ENCODE data around the gene PLSCR2.

The PLSCR2 gene

DNA sequence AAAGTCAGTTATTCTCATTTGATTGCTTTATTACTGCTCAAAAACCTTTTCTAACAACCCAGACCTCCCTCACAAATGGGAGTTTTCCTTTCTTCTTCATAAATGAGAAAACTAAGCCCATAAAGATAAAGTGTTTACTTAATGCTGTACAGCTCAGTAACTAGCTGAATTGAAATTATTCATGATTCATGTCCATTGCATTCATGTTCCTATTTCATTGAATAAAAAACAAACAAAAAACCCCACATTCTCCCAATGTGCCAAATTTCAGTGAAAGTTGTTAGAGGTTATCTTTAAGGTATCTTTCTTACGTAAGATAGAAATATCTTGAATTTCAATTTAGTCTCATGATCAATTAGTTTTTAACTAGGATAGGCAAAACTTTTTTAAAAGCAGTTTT lies 2.8 kb downstream of the PLSCR2 start:
- no peaks in the 10 kb centered on the region for H3K79me2 ChIP-seq (ENCODE audit: insufficient read depth, low read depth)
- H3K4me3 ChIP-seq (IDR thresholded peaks at IDR 0.05; ENCODE audit: insufficient read depth, low read depth, low read length): no peak overlapping the region
- H3K9ac ChIP-seq: no peak overlapping the region
- no peaks in the 10 kb centered on the region for H3K36me3 ChIP-seq (ENCODE audit: insufficient read depth)
- TF ChIP-seq, protein P1, sequence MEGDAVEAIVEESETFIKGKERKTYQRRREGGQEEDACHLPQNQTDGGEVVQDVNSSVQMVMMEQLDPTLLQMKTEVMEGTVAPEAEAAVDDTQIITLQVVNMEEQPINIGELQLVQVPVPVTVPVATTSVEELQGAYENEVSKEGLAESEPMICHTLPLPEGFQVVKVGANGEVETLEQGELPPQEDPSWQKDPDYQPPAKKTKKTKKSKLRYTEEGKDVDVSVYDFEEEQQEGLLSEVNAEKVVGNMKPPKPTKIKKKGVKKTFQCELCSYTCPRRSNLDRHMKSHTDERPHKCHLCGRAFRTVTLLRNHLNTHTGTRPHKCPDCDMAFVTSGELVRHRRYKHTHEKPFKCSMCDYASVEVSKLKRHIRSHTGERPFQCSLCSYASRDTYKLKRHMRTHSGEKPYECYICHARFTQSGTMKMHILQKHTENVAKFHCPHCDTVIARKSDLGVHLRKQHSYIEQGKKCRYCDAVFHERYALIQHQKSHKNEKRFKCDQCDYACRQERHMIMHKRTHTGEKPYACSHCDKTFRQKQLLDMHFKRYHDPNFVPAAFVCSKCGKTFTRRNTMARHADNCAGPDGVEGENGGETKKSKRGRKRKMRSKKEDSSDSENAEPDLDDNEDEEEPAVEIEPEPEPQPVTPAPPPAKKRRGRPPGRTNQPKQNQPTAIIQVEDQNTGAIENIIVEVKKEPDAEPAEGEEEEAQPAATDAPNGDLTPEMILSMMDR (conservative IDR thresholded peaks at IDR 0.05; ENCODE audit: low read depth, low read length): no peak
- H4K20me1 ChIP-seq (ENCODE audit: insufficient read depth): no peaks in the 10 kb centered on the region
- no peak overlapping the region for H2AFZ ChIP-seq (ENCODE audit: low read depth)
- no peak overlapping the region for H3K4me2 ChIP-seq
- no peaks in the 10 kb centered on the region for H3K27me3 ChIP-seq (ENCODE audit: insufficient read depth, low read depth)
- no peak overlapping the region for H3K27ac ChIP-seq
- peaks cover 12% of the 10 kb centered on the region for H3K4me1 ChIP-seq (ENCODE audit: low read depth, poor library complexity, severe bottlenecking)

DNA sequence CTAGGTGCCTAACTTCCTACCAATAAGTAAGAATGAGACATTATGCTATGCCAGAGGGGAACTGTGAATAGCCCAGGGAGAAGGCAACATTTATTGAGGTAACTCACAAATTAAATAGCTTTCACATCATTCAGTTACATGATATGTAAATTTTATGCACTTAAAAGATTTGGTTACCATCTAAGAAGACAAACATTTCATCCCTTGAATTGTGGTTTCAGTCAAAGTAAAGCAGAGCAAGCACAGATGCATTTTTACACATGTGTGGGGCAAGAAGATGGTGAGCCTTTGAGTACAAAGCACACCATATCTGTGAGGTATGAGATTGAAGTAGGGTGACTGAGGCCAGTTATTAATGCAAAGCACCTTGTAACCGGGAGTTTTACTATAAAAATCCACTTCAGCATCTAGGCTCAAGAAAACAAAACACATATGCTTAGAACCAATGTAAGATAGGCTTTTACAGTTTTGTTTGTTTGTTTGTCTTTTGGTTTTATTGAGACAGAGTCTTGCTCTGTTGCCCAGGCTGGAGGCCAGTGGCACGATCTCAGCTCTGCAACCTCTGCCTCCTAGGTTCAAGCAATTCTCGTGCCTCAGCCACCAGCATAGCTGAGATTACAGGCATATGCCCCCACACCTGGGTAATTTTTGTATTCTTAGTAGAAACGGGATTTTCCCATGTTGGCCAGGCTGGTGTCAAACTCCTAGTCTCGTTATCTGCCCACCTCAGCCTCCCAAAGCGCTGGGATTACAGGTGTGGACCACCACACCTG lies 3.5 kb downstream of the PLSCR2 start:
- Histone ChIP-seq H3K4me2 (no peak overlapping the region), H3K4me3 (IDR thresholded peaks at IDR 0.05; ENCODE audit: insufficient read depth, low read depth, low read length) (no peak overlapping the region), H3K9ac (no peak overlapping the region), H3K79me2 (ENCODE audit: insufficient read depth, low read depth) (no peaks in the 10 kb centered on the region), H3K4me1 (ENCODE audit: low read depth, poor library complexity, severe bottlenecking) (peaks cover 12% of the 10 kb centered on the region), H2AFZ (ENCODE audit: low read depth) (no peak overlapping the region), H3K27me3 (ENCODE audit: insufficient read depth, low read depth) (no peaks in the 10 kb centered on the region), H4K20me1 (ENCODE audit: insufficient read depth) (no peaks in the 10 kb centered on the region), H3K36me3 (ENCODE audit: insufficient read depth) (no peaks in the 10 kb centered on the region), H3K27ac (no peak overlapping the region)
- TF ChIP-seq, protein P1 (conservative IDR thresholded peaks at IDR 0.05; ENCODE audit: low read depth, low read length): no peak

DNA sequence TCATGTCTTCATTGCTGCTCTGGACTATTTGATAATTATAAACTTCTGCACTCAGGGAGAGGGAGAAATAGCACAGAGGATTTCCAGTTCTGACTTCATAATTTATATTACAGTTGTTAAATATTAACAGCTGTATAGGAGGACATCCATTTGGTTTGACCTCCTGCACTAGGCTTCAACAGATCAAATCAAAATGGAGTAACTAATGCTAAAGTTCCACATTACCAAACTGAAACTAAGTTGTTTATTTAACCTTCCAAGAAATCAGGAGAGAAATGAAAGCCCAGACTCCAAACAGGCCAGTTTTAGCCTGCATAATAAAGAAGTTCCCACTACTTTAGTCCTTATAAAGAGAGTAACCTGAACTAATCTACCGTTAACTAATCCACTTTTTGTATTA lies 4.6 kb downstream of the PLSCR2 start:
- Histone ChIP-seq H2AFZ (ENCODE audit: low read depth) (no peak overlapping the region), H3K4me3 (IDR thresholded peaks at IDR 0.05; ENCODE audit: insufficient read depth, low read depth, low read length) (no peak overlapping the region), H3K36me3 (ENCODE audit: insufficient read depth) (no peaks in the 10 kb centered on the region), H3K4me2 (no peak overlapping the region), H3K9ac (no peak overlapping the region), H3K27me3 (ENCODE audit: insufficient read depth, low read depth) (no peaks in the 10 kb centered on the region), H3K79me2 (ENCODE audit: insufficient read depth, low read depth) (no peaks in the 10 kb centered on the region), H4K20me1 (ENCODE audit: insufficient read depth) (no peaks in the 10 kb centered on the region), H3K27ac (no peak overlapping the region), H3K4me1 (ENCODE audit: low read depth, poor library complexity, severe bottlenecking) (peaks cover 9% of the 10 kb centered on the region)
- TF ChIP-seq, protein P1 (conservative IDR thresholded peaks at IDR 0.05; ENCODE audit: low read depth, low read length): no peak

DNA sequence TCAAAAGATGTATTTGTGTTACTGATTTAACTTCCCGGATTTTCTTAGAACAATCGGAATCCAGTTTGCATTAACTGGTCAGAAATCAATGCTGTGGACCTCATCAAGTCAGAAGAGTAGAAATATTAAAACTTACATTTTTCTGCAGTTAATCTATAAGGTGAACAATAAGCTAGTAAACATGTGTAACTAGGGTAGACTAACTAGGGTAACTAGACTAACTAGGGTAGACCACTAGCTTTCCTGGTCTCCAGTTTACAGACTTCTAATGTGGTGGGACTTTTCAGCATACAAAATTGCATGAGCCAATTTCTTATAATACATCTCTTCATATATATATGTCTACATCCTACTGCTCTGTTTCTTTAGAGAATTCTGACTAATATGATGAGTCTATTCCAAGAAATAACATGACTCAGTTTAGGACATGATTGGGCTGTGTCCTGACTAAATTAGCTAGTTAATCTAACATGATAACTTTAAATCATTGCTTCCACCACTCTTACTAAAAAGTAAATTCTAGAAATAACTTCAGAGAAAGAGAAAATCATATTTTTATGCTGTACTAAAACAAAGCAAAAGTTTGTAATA lies 5.3 kb downstream of the PLSCR2 start:
- no peaks in the 10 kb centered on the region for H4K20me1 ChIP-seq (ENCODE audit: insufficient read depth)
- H3K4me3 ChIP-seq (IDR thresholded peaks at IDR 0.05; ENCODE audit: insufficient read depth, low read depth, low read length): no peak overlapping the region
- H3K27ac ChIP-seq: no peak overlapping the region
- H3K27me3 ChIP-seq (ENCODE audit: insufficient read depth, low read depth): no peaks in the 10 kb centered on the region
- H2AFZ ChIP-seq (ENCODE audit: low read depth): no peak overlapping the region
- TF ChIP-seq, protein P1 (conservative IDR thresholded peaks at IDR 0.05; ENCODE audit: low read depth, low read length): no peak
- no peak overlapping the region for H3K4me2 ChIP-seq
- no peak overlapping the region for H3K9ac ChIP-seq
- peaks cover 9% of the 10 kb centered on the region for H3K4me1 ChIP-seq (ENCODE audit: low read depth, poor library complexity, severe bottlenecking)
- H3K36me3 ChIP-seq (ENCODE audit: insufficient read depth): no peaks in the 10 kb centered on the region
- no peaks in the 10 kb centered on the region for H3K79me2 ChIP-seq (ENCODE audit: insufficient read depth, low read depth)
